ENCODE results near the gene SH3BP4. TPM values are rescaled to one million over a fixed set of nuclear protein-coding genes. Genes with fewer than 3 reads are reported as not detected.

Gene SH3BP4
- polyA plus RNA-seq, 2 of the 4 experiments (the other 2 are of a cell fraction), result 22.6 to 35.7 TPM

- Histone ChIP-seq H3K9me3 (no peaks in the 10 kb centered on the region), H3K4me1 (peaks cover 54% of the 10 kb centered on the region), H3K4me2 (peak overlapping the region; percentile 89), H3K27ac (peak overlapping the region; percentile 97 to 98), H3K4me3 (peak overlapping the region; percentile 98)
- ATAC-seq, result no peak
- TF ChIP-seq RAD21 (conservative IDR thresholded peaks at IDR 0.05 in 1 of 2, IDR thresholded peaks at IDR 0.05 in 1 of 2) (no peak), POLR2A (IDR thresholded peaks at IDR 0.05; ENCODE audit: low read length) (no peak), CBX2 (IDR thresholded peaks at IDR 0.05; ENCODE audit: borderline replicate concordance, low read depth) (no peak), ATOH8 (CRISPR knock-in tag; IDR thresholded peaks at IDR 0.05; ENCODE audit: low read depth) (no peak), ELK1 (IDR thresholded peaks at IDR 0.05; ENCODE audit: low read depth, low read length) (no peak), KDM5A (IDR thresholded peaks at IDR 0.05) (no peak), KDM1A (IDR thresholded peaks at IDR 0.05; ENCODE audit: low read depth) (no peak), FOSL2 (IDR thresholded peaks at IDR 0.05) (no peak), FOSL2 (CRISPR knock-in tag; IDR thresholded peaks at IDR 0.05) (no peak), FOXS1 (CRISPR knock-in tag; IDR thresholded peaks at IDR 0.05) (no peak), REST (IDR thresholded peaks at IDR 0.05) (no peak), SMC3 (IDR thresholded peaks at IDR 0.05) (no peak), SREBF2 (IDR thresholded peaks at IDR 0.05) (no peak), HMGXB4 (CRISPR knock-in tag; IDR thresholded peaks at IDR 0.05; ENCODE audit: borderline replicate concordance) (no peak), RARB (CRISPR knock-in tag; IDR thresholded peaks at IDR 0.05) (no peak), HOXB5 (CRISPR knock-in tag; IDR thresholded peaks at IDR 0.05) (no peak)
- FAIRE-seq, result no peak
- ChIA-PET POLR2A (interaction anchor here (0.6 kb wide), 1 partner anchor 274 kb away, joined by 3 read pairs; no protein-coding TSS in a partner anchor), CTCF (interaction anchor here (1.3 to 1.5 kb wide), 4 partner anchors 9 to 389 kb away, joined by 3 to 4 read pairs (median 3); no protein-coding TSS in a partner anchor)
- no peak for DNase-seq (ENCODE audit: low read depth in 1 of 2, low spot score in 1 of 2)
- 66% methylated on average over 20 of the region's 20 CpGs for WGBS (ENCODE audit: missing lambda C conversion rate)
Measured at GRCh38 chr2:234953116-234954031, 1.6 kb downstream of the SH3BP4 start.

- Histone ChIP-seq H3K9me3 (no peaks in the 10 kb centered on the region), H3K4me1 (peaks cover 54% of the 10 kb centered on the region), H3K4me3 (no peak overlapping the region), H3K4me2 (peak overlapping the region; percentile 89), H3K27ac (peak overlapping the region; percentile 15 to 98; a peak in 3 of 6 replicates)
- FAIRE-seq, result no peak
- no peak for ATAC-seq
- WGBS (ENCODE audit: missing lambda C conversion rate), result 89% methylated on average over 8 of the region's 8 CpGs
- ChIA-PET CTCF (interaction anchor here (0.6 to 1.5 kb wide), 8 partner anchors 7 to 395 kb away, joined by 3 to 4 read pairs (median 3); no protein-coding TSS in a partner anchor), POLR2A (no interaction called here)
- DNase-seq (ENCODE audit: low read depth in 1 of 2, low spot score in 1 of 2), result no peak
- TF ChIP-seq BCL3 (IDR thresholded peaks at IDR 0.05), result no peak
- TF ChIP-seq ATOH8 (CRISPR knock-in tag; IDR thresholded peaks at IDR 0.05; ENCODE audit: low read depth), result no peak
- TF ChIP-seq CBX2 (IDR thresholded peaks at IDR 0.05; ENCODE audit: borderline replicate concordance, low read depth), result no peak
- TF ChIP-seq ZSCAN20 (CRISPR knock-in tag; IDR thresholded peaks at IDR 0.05), result no peak
- no peak for TF ChIP-seq E2F6 (IDR thresholded peaks at IDR 0.05; ENCODE audit: borderline replicate concordance, low read depth)
- no peak for TF ChIP-seq PBX3 (IDR thresholded peaks at IDR 0.05)
- TF ChIP-seq POLR2A (IDR thresholded peaks at IDR 0.05; ENCODE audit: low read length), result no peak
- TF ChIP-seq RARB (CRISPR knock-in tag; IDR thresholded peaks at IDR 0.05), result no peak
- no peak for TF ChIP-seq EHF (CRISPR knock-in tag; IDR thresholded peaks at IDR 0.05)
- no peak for TF ChIP-seq CEBPB (IDR thresholded peaks at IDR 0.05)
Measured at GRCh38 chr2:234954551-234954992, 2.8 kb downstream of the SH3BP4 start.

All from A549 (cell line).